ENCODE results near the gene ZFTA. TPM values are rescaled to one million over a fixed set of nuclear protein-coding genes. Genes with fewer than 3 reads are reported as not detected.
A peak's percentile ranks its signal among the peaks of the same experiment; 100 is the strongest.

Gene ZFTA
- total and polyA plus RNA-seq, 3 donors from 2014 or later: 12.0 to 31.0 (median 19.5) TPM

DNA sequence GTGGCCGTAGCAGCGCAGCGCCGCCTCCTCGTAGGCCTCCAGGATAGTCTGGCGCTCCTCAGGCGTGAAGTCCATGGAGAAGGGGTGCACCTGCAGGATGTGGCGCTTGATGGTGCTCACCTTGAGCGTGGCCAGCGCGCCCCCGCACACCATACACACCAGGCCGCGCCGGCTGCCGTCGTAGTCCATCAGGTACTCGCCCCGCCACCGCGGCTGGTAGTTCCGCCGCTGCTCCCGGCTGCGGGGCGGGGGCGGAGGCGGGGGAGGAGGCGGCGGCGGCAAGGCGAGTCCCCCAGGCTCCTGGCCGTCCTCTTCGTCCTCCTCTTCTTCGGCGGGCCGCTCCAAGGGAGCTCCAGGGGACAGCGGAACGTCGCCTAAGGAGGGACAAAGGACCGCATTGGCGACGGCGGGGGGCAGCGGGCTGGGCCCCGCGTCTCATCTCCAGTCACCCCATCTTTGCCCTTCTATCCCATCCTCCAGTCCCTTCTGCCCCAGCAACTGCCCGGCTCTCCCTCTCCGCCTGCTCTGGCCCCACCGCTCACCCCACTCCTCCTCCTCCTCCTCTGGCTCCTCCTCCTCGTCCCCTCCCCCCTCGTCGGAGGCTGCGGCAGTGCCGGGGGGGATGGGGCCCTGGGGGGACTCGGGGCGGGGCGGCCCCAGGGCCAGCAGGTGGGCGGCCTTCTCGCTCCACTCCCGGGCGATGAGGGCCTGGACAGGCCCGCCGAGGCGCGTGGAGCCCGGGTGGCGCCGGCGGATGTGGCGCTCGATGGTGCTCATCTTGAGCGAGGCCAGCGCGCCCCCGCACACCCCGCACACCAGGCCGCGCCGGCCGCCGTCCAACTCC, 4.9 kb downstream of the ZFTA start:
- Histone ChIP-seq H3K4me3 (peak overlapping the region; percentile 49 to 56), H3K4me1 (peaks cover 26% of the 10 kb centered on the region), H3K27me3 (no peaks in the 10 kb centered on the region), H3K9me3 (no peaks in the 10 kb centered on the region), H3K36me3 (ENCODE audit: low read depth, missing control alignments) (no peaks in the 10 kb centered on the region), H3K27ac (peak overlapping the region in 1 of 2 donors; percentile 64)
- TF ChIP-seq POLR2A (IDR thresholded peaks at IDR 0.05): no peak
- TF ChIP-seq, protein P1, sequence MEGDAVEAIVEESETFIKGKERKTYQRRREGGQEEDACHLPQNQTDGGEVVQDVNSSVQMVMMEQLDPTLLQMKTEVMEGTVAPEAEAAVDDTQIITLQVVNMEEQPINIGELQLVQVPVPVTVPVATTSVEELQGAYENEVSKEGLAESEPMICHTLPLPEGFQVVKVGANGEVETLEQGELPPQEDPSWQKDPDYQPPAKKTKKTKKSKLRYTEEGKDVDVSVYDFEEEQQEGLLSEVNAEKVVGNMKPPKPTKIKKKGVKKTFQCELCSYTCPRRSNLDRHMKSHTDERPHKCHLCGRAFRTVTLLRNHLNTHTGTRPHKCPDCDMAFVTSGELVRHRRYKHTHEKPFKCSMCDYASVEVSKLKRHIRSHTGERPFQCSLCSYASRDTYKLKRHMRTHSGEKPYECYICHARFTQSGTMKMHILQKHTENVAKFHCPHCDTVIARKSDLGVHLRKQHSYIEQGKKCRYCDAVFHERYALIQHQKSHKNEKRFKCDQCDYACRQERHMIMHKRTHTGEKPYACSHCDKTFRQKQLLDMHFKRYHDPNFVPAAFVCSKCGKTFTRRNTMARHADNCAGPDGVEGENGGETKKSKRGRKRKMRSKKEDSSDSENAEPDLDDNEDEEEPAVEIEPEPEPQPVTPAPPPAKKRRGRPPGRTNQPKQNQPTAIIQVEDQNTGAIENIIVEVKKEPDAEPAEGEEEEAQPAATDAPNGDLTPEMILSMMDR (IDR thresholded peaks at IDR 0.05): no peak
- intact Hi-C loops (cut with DNase I; ENCODE audit: low total_unique reads): loop anchor here (10.0 kb wide), 1 partner anchor 181 kb away; no protein-coding TSS in a partner anchor
- no peak for DNase-seq
- 53 to 61% methylated on average over 20 to 76 of the region's 82 CpGs for whole genome bisulfite sequencing, 2 donors

DNA sequence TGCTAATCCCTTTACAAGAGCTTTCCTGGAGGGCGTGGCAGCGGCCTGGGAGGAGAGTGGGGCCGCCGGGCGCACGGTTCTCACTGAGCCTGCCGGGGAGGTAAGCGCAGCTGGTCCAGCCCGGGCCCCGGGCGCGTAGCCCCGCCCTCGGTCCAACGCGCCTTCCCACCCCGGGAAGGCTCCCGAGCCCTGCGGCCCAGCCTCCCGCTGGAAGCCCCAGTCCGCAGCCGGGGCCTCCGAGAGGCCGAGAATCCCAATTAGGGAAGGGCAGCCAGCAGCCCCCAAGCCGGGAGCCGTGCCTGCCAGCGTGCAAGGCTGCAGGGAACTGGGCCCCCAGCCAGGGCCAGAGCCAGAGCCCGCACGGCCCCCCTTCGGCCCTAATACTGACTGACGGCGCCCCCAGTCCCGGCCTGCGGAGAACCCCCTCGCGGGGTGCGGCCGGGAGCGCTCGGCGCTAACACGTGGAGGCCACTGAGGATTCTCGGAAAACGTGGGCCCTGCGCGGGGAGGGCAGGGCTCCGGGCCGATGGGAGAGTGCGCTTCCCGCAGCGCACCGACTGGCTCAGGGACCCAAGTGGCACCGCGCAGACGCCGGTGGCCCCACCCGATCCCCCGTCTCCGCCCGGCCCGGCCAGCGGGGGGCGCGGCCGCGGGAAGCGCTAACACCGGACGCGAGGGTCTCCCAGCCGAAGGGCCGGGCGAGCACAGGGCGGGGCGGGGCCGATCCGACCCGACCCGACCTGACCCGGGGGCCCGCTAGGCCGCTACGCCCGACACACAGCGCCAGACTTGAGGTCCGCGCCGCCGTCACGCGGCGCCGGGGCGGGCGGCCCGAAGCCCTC, 5.7 kb downstream of the ZFTA start:
- WGBS, 2 donors: 37 to 45% methylated on average over 13 to 96 of the region's 96 CpGs
- intact Hi-C loops (cut with DNase I; ENCODE audit: low total_unique reads): loop anchor here (10.0 kb wide), 1 partner anchor 182 kb away; no protein-coding TSS in a partner anchor
- H3K36me3 ChIP-seq (ENCODE audit: low read depth, missing control alignments): no peaks in the 10 kb centered on the region
- no peak for DNase-seq
- H3K4me3 ChIP-seq: peak overlapping the region; percentile 49 to 56
- no peaks in the 10 kb centered on the region for H3K9me3 ChIP-seq
- no peaks in the 10 kb centered on the region for H3K27me3 ChIP-seq
- peaks cover 26% of the 10 kb centered on the region for H3K4me1 ChIP-seq
- H3K27ac ChIP-seq: peak overlapping the region; percentile 15 to 64
- no peak for TF ChIP-seq POLR2A (IDR thresholded peaks at IDR 0.05)
- TF ChIP-seq, protein P1 (IDR thresholded peaks at IDR 0.05): no peak

DNA sequence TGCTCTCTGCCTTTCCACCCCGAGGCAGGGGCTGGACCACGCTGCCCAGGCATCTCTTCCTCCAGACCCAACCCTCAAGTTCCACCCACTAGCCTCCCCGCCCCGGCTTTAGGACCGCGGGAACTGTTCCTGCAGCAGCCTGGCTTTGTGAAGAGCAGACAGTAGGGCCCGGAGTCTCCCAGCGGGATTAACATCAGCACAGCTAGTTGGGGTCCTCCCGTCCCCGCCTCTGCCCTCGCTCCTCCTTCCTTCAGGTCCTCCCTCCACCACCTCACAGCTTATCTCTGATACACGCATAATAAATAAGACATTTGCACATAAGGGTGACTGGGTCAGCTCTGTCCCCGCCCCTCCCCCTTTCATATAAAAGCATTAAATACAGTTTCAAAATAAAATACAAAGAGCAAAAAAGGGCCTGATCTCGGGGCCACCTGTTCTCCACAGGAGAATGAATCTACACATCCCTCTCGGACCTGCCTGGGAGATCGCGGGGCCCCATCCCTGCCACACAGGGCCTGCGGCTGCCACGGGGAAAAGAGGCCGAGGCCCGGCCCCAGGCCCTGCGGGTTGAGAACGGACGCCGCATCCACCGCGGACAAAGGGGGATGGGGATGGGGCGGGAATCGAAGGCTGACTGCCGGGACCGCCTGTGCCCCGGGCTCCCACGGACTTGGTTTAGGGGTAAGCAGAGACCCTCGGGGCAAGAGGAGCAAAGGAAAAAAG, 6.5 kb downstream of the ZFTA start:
- WGBS, 2 donors: 37 to 43% methylated on average over 34 of the region's 34 CpGs
- H3K27me3 ChIP-seq: no peaks in the 10 kb centered on the region
- peaks cover 23% of the 10 kb centered on the region for H3K4me1 ChIP-seq
- peak overlapping the region in 1 of 2 donors; percentile 15 for H3K27ac ChIP-seq
- intact Hi-C loops (cut with DNase I; ENCODE audit: low total_unique reads): loop anchor here (10.0 kb wide), 1 partner anchor 183 kb away; no protein-coding TSS in a partner anchor
- no peaks in the 10 kb centered on the region for H3K9me3 ChIP-seq
- H3K36me3 ChIP-seq (ENCODE audit: low read depth, missing control alignments): no peaks in the 10 kb centered on the region
- peak overlapping the region; percentile 49 to 56 for H3K4me3 ChIP-seq
- no peak for DNase-seq
- TF ChIP-seq, protein P1 (IDR thresholded peaks at IDR 0.05): no peak
- no peak for TF ChIP-seq POLR2A (IDR thresholded peaks at IDR 0.05)

DNA sequence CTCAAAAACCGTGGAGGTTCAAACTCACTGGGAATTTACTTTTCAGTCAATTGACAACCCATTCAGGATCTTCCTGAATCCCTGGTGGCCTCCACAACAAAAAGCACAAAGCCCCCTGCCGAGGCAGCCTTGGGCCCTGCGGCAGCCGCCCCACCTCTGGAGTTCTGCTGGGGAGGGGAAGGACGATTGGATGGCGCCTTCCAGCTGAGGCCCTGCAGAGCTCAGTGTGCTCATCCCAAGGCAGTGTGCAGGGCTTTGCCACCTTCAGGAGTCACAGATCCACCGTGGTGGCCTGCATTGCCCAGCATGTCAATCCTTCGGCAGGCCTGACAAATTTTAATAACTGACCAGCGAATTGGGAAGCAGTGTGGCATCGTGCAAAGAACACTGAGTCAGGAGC, 7.4 kb downstream of the ZFTA start:
- WGBS, 2 donors: 70 to 78% methylated on average over 6 to 10 of the region's 10 CpGs
- no peak for DNase-seq

More for the DNA sequence above, 7.4 kb downstream of the ZFTA start:
- H3K27ac ChIP-seq: no peak overlapping the region
- H3K36me3 ChIP-seq (ENCODE audit: low read depth, missing control alignments): no peaks in the 10 kb centered on the region
- peaks cover 14% of the 10 kb centered on the region for H3K4me1 ChIP-seq
- H3K27me3 ChIP-seq: no peaks in the 10 kb centered on the region
- TF ChIP-seq, protein P1 (IDR thresholded peaks at IDR 0.05): no peak
- TF ChIP-seq POLR2A (IDR thresholded peaks at IDR 0.05): no peak
- intact Hi-C loops (cut with DNase I; ENCODE audit: low total_unique reads): loop anchor here (10.0 kb wide), 1 partner anchor 184 kb away; no protein-coding TSS in a partner anchor
- no peaks in the 10 kb centered on the region for H3K9me3 ChIP-seq
- H3K4me3 ChIP-seq: no peak overlapping the region
